Activated T-cell treated with anti-CD3 and anti-CD28 coated beads for 4 hours (primary cell): ENCODE results near the gene EP400.
"Not testable (repeated sequence)": the region's sequence is repeated elsewhere in the genome, so short reads cannot be mapped to it uniquely, and the experiment has no call there.

Experiments
- DNase-seq: peaks from one replicate; pipeline ENCODE4 v3.0.0-alpha.2; 2020

The EP400 gene

GRCh38 chr12:132071830-132072384, 122.2 kb downstream of the EP400 start:
- DNase-seq, result no peak

DNA sequence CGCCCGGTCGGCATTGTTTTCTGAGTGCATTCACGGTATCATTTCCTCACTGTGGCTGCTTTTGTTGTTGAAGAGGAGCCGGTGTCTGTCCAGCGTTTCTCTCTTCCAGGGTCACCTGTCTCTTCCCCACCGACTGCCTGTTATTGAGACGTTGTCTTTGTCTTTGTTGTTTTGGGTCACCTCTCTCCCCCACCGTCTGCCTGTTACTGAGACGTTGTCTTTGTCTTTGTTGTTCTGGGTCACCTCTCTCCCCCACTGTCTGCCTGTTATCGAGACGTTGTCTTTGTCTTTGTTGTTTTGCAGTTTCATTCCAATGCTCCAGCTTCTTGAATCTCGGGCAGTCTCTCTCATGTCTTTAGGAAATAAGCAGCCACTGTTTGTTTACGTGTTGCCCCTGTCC, 124.5 kb downstream of the EP400 start:
- no peak for DNase-seq

- no peak for DNase-seq
Observed at GRCh38 chr12:132075026-132075713, 125.4 kb downstream of the EP400 start.

DNA sequence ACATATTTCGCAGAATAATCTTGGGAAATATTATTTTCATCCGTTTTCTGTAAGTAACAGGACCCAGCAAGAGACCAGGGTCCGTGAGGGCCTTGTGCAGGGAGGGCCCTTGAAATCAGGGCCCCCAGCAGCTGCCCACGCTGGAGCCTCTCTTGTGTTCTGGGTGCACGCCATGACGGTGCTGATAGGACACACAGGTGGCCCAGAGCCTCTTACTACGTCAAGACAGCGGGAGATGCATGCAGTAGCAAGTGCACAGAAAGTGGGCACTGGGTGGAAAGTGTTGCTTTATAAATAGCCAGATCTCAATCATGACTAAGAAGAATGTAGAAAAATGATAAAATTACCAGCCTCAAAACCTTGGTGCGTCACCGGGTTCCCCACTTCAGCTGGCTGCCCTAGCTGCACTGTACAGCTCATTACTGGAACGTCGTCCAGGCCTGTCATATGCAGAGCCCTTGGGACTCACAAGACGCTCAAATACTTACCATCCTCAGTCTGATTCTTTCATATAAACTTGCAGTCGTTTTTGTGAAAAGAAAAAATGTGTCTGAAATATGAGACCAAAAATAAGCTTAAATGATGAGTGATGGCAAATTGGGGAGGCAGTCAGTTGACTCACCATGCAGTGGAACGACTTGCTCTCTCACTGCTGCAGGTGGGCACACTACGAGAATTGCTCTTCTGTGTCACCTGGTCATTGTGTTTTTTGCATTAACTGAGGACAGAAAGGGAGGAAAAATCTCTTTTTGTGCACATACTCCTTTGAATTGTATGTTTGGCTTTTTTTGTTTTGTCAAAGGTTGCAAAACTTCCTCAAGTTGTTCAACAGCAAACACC, 126.2 kb downstream of the EP400 start:
- DNase-seq, result no peak

GRCh38 chr12:132076711-132077110, 127.0 kb downstream of the EP400 start:
- DNase-seq, result no peak

DNA sequence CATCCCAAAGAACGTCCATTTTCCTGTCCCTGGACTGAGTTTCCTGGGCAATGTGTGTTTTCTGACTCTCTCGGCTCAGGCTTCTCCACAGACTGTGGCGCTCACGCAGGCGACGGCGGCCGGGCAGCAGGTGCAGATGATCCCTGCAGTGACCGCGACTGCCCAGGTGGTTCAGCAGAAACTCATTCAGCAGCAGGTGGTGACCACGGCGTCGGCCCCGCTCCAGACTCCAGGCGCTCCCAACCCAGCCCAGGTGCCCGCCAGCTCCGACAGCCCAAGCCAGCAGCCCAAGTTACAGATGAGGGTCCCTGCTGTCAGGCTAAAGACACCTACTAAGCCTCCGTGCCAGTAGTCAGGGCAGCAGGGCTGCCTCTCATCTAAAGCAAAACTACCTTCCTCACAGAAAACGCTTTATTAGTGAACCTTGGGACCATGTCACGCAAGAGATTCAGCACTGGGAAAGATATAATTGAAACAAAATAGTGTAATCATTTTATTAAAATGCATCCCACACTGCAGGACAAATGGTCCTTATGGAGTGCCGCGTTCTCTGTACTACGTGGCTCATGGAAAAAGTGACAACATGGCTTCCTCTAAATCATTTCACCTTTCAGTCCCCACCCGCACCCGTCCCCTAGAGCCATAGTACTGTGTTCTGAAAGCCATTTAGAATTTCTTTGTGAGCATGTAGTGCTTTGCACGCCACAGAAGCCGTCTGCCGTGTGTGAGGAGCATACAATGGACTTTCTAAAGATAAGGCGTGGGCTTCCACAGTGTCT, 127.8 kb downstream of the EP400 start:
- DNase-seq, result no peak

DNA sequence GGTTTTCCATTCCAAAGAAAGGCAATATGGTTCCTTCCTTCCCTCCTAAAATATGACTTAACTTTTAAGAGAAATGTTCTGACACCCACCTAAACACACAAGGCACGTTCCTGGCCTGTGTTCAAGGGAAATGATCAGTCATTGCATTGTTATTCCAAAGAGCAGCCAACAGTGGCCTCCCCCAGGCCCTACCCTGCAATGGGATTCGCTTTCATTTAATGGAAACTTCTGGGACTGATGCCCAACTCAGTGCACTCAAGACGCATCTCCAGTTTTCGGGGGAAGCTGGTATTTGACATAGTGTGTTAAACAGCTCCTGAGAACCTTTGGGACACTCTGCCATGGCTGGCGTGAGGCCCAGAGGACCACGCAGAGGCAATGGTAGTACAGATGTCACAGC, 128.4 kb downstream of the EP400 start:
- DNase-seq, result no peak

DNA sequence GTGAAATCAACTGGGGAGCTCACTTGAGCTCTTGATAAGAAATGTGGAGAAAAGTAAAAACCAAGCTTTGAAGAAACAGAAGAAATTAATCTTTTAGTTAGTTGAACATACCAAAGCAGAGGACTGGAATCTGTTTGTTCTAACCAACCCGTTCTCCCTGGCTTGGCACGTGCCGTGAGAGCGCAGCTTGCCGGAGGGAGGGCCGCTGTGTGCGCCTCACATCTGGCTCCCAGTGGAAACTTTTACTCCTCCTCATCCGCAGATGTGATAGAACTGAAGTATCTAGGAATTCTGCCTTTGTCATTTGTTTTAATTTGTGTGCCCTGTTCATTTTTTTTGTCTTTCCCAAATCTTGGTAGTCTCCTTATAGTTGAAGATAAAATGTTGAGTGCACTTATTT, 129.5 kb downstream of the EP400 start:
- DNase-seq, result no peak

- DNase-seq, result no peak
Observed at GRCh38 chr12:132079695-132080094, 130.0 kb downstream of the EP400 start.

DNA sequence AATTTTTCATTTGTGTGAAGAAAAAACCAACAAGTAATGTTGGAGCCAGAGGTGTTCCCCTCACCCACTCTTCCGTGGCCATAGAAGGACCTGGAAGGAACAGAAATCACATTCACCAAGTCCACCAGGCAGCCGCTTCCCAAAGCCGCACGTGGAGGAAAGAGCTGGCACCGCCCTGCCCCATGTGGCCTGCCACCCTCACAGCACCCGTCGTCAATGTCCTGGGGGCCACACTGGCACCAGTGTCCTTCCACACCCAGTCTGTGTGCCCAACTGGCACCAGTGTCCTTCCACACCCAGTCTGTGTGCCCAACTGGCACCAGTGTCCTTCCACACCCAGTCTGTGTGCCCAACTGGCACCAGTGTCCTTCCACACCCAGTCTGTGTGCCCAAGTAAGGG, 130.8 kb downstream of the EP400 start:
- DNase-seq, result not testable (repeated sequence)

DNA sequence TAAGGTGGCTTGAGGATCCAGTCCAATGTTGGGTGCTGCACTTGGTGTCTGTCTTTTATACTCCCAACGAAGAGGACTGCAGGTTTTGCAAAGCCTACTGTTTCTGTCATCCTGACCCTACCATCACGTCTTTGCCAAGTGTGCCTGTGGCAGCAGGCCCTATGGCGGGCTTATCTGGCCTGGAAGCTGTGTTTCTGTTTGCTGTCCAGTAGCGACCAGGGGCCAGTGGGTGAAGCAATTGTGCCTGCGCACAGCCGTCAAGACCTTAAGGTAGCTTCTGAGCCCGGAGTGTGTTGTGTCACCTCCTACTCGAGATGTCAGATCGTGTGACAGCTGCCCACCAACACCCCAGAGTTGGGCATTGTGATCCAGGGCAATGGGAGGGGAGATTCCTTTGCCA, 131.7 kb downstream of the EP400 start:
- no peak for DNase-seq

GRCh38 chr12:132083614-132083940, 133.8 kb downstream of the EP400 start:
- no peak for DNase-seq

DNA sequence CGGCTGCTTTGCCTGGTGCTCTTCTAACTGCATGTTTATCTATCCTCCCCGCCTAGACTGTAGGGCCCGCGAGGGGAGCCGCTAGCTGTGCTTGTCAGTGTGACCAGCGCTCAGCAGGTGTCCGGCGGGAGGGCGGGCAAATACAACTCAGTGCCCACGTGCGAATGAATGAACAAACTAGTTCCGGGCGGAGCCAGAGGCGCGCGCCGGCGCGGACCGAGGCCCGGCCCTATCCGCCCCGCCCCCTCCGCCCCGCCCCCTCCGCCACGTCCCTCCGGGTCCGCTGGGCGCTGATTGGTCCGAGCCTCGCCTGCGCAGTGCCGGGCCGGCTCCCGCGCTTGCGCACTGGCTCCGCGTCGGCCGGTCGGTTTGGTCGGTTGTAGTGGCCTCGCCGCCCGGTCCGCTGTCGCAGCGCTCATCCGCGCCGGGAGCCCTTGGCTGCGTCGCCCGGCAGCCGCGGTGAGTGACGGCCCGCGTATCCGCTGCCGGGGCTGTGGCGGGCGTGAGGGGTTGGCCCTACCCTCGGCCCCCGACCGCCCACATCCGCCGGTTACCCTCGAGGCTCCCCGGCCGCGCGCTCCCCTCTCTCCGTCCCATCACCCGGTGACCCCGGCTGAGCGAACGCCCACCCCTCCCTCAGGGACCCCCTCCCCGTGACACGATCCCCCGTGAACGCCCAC, 134.3 kb downstream of the EP400 start:
- DNase-seq, result peak; percentile 75

GRCh38 chr12:132084621-132085290, 135.0 kb downstream of the EP400 start:
- peak; percentile 10 for DNase-seq

DNA sequence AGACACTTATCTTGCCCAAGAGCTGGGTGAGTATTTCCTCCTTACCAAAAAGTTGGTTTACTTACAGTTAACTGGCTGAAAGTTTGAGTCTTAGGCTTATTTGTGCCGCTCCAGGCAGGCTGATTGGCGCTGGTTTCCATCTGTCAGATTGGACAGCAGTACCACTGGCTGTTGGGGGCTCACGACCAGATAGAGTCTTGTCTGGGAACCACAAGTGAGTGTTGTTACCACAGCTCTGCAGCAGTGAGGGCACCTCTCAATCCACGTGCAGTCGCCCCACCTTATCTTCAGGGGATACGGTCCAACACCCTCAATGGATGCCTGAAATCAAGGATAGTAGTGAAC, 135.5 kb downstream of the EP400 start:
- DNase-seq, result no peak

- no peak for DNase-seq
Observed at GRCh38 chr12:132089407-132089910, 139.7 kb downstream of the EP400 start.

- DNase-seq, result no peak
Observed at GRCh38 chr12:132094269-132094891, 144.6 kb downstream of the EP400 start.

DNA sequence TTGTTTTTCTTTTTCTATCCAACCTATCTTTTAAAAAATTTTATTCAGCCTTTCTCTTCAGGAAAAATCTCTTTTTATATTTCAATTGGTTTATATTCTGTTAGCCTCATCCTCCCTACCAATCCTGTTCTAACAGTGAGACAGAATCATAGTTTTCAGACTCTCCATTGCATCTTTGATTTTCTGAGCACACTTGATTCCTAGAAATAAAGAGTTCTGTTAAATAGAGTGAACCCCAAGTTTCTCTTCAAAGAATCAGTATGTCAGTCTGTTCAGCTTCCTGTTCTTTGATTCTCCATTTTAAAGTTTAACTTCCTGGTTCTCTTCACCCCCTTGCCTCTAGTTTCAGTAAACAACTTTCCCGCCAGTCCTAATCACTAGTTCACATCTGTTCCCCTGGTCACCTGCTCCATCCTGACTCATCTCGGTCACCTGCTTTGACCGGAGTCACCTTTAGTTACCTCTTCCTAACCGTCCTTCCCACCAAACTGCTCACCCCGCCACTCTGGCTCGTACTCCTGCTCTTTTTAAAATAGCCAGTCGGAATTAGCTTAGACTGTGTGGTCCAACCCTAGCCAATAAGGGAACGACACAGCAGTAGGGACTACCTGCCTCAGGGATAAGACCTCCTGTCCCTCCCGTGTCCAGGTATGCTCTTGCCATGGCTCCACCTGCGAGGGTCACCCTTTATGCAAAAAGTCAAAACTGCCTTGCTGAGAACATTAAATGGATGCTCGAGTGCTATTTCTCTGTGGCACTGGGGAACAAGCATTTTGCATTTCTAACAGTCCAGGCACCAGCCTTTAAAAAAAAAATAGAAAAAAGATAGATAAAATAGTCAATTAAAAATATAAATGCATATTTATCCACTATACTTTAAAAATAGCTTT, 146.0 kb downstream of the EP400 start:
- no peak for DNase-seq

DNA sequence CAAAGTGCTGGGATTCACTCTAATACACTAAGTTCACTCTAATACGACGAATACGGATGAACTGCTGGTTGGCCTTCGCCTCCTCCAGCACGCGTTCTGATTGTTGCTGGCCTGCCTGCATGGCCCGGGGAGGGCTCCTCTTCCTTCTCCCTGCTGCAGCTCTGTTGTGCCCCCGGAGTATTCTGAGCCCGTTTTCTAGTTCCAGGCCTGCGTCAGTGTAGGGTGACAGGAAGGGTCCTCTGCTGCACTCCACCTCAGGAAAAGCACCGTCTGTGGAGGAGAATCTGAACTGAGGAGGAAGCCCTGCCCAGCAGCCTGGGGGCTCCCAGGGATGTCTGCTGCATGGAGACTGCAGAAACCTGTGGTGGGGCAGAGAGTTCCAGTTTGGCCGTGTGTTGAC, 150.0 kb downstream of the EP400 start:
- no peak for DNase-seq

DNA sequence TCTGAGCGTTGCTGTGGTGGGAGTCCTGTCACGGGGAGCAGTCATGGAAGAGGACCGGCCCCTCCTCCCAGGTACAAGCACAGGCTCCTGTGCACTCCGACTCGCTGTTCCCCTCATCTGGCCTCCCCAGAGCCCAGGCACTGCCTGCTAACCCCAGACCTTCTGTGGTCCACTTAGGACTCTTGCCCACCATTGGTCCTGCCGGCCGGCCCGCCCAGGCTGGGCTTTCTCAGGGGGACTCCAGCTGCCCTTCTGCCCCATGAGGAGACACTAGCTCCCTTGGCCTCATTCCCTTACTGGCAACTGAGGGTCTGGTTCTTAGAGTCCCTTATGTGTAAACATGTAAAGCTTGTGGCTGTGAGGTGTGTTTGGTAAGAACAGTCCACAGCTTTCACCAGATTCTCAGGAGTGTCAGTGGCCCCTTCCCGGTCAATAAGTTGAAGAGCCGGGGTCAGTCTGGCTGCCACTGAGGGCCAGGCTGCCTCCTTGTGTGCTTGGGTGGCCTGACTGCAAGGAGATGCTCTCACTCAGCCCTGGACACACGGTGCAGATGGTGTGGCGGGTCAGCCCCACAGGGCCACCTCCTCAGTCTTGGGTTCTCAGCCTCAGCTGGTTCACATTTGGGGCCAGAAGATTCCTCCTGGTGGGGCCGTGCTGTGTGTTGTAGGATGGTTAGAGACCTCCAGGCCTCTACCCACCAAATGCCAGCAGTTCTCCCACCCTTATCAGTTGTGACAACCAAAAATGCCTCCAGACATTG, 150.7 kb downstream of the EP400 start:
- DNase-seq, result no peak
